ENCODE measurements around the gene GOSR1. TPM values are rescaled to one million over a fixed set of nuclear protein-coding genes. Genes with fewer than 3 reads are reported as not detected.
"Not testable (repeated sequence)": the region's sequence is repeated elsewhere in the genome, so short reads cannot be mapped to it uniquely, and the experiment has no call there.

The GOSR1 gene
- total RNA-seq, 2 donors from 2014 or later: 29.6 to 54.9 TPM

GRCh38 chr17:30570191-30570590 is 93.0 kb downstream of the GOSR1 start:
- Histone ChIP-seq H3K4me3 (no peak overlapping the region), H3K27me3 (replicated peaks; ENCODE audit: insufficient read depth) (no peaks in the 10 kb centered on the region), H3K36me3 (no peaks in the 10 kb centered on the region), H3K9me3 (no peaks in the 10 kb centered on the region), H3K4me1 (ENCODE audit: control insufficient read depth in 1 of 2, low read depth in 2 of 2) (no peaks in the 10 kb centered on the region), H3K27ac (no peak overlapping the region)
- TF ChIP-seq CTCF (IDR thresholded peaks at IDR 0.05): no peak
- ATAC-seq (ENCODE audit: insufficient number of reproducible peaks, low FRiP score, low read depth) (no peak), DNase-seq (ENCODE audit: low spot score) (no peak)

- Histone ChIP-seq H3K36me3 (no peaks in the 10 kb centered on the region), H3K9me3 (no peaks in the 10 kb centered on the region), H3K4me1 (ENCODE audit: control insufficient read depth in 1 of 2, low read depth in 2 of 2) (no peaks in the 10 kb centered on the region), H3K4me3 (no peak overlapping the region), H3K27me3 (replicated peaks; ENCODE audit: insufficient read depth) (no peaks in the 10 kb centered on the region), H3K27ac (no peak overlapping the region)
- TF ChIP-seq CTCF (IDR thresholded peaks at IDR 0.05): no peak
- ATAC-seq (ENCODE audit: insufficient number of reproducible peaks, low FRiP score, low read depth) (no peak), DNase-seq (ENCODE audit: low spot score) (no peak)
Measured at GRCh38 chr17:30570596-30571265, 93.5 kb downstream of the GOSR1 start.

DNA sequence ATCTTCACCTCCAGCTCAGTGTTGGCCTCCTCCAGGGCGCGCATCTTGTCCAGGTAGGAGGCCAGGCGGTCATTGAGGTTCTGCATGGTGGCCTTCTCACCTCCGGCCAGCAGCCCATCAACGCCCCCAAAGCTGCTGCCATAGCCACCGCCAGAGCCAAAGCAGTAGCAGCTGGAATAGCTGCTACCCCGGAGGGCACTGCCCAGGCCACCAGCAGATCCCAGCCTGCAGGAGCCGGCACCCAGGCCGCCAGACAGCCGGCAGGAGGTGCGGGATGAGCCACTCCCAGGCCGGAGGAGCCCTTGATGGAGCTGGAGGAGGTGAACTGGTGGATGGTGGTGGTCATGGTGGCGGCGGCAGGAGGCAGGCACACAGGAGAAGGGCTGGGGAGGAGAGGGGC is 94.2 kb downstream of the GOSR1 start:
- not testable (repeated sequence) for H3K36me3 ChIP-seq; H3K27me3 ChIP-seq (replicated peaks; ENCODE audit: insufficient read depth)

GRCh38 chr17:30571921-30572320 is 94.7 kb downstream of the GOSR1 start:
- no peaks in the 10 kb centered on the region for H3K27me3 ChIP-seq (replicated peaks; ENCODE audit: insufficient read depth)
- H3K9me3 ChIP-seq: no peaks in the 10 kb centered on the region
- no peaks in the 10 kb centered on the region for H3K36me3 ChIP-seq
- DNase-seq (ENCODE audit: low spot score): no peak
- no peaks in the 10 kb centered on the region for H3K4me1 ChIP-seq (ENCODE audit: control insufficient read depth in 1 of 2, low read depth in 2 of 2)
- no peak for TF ChIP-seq CTCF (IDR thresholded peaks at IDR 0.05)
- no peak overlapping the region for H3K4me3 ChIP-seq
- no peak overlapping the region for H3K27ac ChIP-seq
- ATAC-seq (ENCODE audit: insufficient number of reproducible peaks, low FRiP score, low read depth): no peak

More for the DNA sequence above, 94.2 kb downstream of the GOSR1 start:
- not testable (repeated sequence) for DNase-seq (ENCODE audit: low spot score); H3K4me3 ChIP-seq; H3K4me1 ChIP-seq (ENCODE audit: control insufficient read depth in 1 of 2, low read depth in 2 of 2); H3K9me3 ChIP-seq; H3K27ac ChIP-seq; ATAC-seq (ENCODE audit: insufficient number of reproducible peaks, low FRiP score, low read depth)

- H3K27me3 ChIP-seq (replicated peaks; ENCODE audit: insufficient read depth); H3K27ac ChIP-seq; H3K36me3 ChIP-seq; H3K4me1 ChIP-seq (ENCODE audit: control insufficient read depth in 1 of 2, low read depth in 2 of 2); H3K9me3 ChIP-seq; DNase-seq (ENCODE audit: low spot score); ATAC-seq (ENCODE audit: insufficient number of reproducible peaks, low FRiP score, low read depth); H3K4me3 ChIP-seq: not testable (repeated sequence)
Measured at GRCh38 chr17:30572651-30573554, 95.7 kb downstream of the GOSR1 start.

DNA sequence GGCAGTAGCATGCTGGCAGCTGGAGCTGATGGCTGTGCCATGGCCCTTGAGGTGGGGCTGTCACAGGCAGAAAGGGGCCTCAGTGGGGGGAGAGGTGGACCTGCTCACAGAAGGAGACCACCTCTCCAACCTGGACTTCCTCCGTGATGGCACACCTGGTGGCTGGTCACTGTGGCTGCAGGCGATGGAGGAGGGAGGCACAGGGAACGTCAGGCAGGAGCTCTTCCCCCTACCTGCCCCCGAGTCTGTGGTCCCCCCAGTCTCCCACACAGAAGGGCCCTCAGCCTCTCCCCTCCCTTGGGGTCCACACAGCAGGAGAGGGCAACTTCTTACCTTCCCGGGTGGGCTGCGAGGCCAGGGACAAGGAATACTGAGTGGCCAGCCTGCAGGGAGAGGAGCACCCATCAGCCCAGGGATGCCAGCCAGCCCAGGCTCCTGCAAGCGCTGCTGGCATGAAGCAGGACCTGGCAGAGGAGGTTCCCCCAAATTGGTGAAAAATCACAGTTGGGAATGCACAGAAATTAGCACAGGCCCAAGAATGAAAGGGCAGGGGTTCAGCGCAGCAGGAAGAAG is 96.5 kb downstream of the GOSR1 start:
- no peaks in the 10 kb centered on the region for H3K9me3 ChIP-seq
- H3K36me3 ChIP-seq: no peaks in the 10 kb centered on the region
- no peaks in the 10 kb centered on the region for H3K4me1 ChIP-seq (ENCODE audit: control insufficient read depth in 1 of 2, low read depth in 2 of 2)
- no peaks in the 10 kb centered on the region for H3K27me3 ChIP-seq (replicated peaks; ENCODE audit: insufficient read depth)
- TF ChIP-seq CTCF (IDR thresholded peaks at IDR 0.05): no peak
- ATAC-seq (ENCODE audit: insufficient number of reproducible peaks, low FRiP score, low read depth) (no peak), DNase-seq (ENCODE audit: low spot score) (no peak)
- no peak overlapping the region for H3K27ac ChIP-seq
- H3K4me3 ChIP-seq: no peak overlapping the region

DNA sequence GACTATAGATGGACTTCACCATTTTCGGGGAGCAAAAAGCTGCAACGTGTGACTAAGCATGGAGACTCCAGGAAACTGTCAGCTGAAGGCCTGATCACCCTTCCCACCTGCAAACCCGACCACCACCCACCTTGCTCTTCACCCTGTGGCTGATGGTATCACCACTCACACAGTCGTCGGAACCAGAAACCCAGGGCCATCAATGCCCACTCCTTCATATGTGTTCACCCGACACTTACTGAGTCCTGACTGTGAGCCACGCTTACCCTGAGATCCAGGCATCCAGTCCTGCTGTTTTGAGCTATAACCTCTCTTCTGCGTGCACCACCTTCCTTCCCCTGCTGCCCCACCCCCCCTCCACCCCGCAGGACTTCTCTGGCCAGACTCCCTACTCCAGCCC is 97.1 kb downstream of the GOSR1 start:
- DNase-seq (ENCODE audit: low spot score): not testable (repeated sequence)

GRCh38 chr17:30574806-30575205 is 97.6 kb downstream of the GOSR1 start:
- not testable (repeated sequence) for H3K27me3 ChIP-seq (replicated peaks; ENCODE audit: insufficient read depth); H3K36me3 ChIP-seq; H3K9me3 ChIP-seq; H3K4me3 ChIP-seq; ATAC-seq (ENCODE audit: insufficient number of reproducible peaks, low FRiP score, low read depth); H3K27ac ChIP-seq; DNase-seq (ENCODE audit: low spot score); H3K4me1 ChIP-seq (ENCODE audit: control insufficient read depth in 1 of 2, low read depth in 2 of 2)

More for the DNA sequence above, 97.1 kb downstream of the GOSR1 start:
- not testable (repeated sequence) for ATAC-seq (ENCODE audit: insufficient number of reproducible peaks, low FRiP score, low read depth); H3K27me3 ChIP-seq (replicated peaks; ENCODE audit: insufficient read depth); H3K36me3 ChIP-seq; H3K9me3 ChIP-seq; H3K4me1 ChIP-seq (ENCODE audit: control insufficient read depth in 1 of 2, low read depth in 2 of 2); H3K4me3 ChIP-seq; H3K27ac ChIP-seq

Data from thoracic aorta (tissue), 2 donors.